HEK293 (cell line): ENCODE data around the gene TMPRSS12.

Experiments used
- YY1 ChIP-seq: fragments of 450-650 bp; formaldehyde crosslinking; IDR thresholded peaks from 2 replicates; pipeline ENCODE4 v1.5.1; 2018; ENCODE audit warnings: missing biosample characterization, missing genetic modification characterization
- YY2 ChIP-seq: fragments of 450-650 bp; formaldehyde crosslinking; IDR thresholded peaks from 2 replicates; pipeline ENCODE4 v1.5.1; 2016; ENCODE audit warnings: missing biosample characterization, missing genetic modification characterization
- ZNF416 ChIP-seq: fragments of 450-650 bp; formaldehyde crosslinking; IDR thresholded peaks from 2 replicates; pipeline ENCODE4 v1.5.1; 2016; ENCODE audit warnings: missing biosample characterization, missing genetic modification characterization
- ZNF449 ChIP-seq: fragments of 450-650 bp; formaldehyde crosslinking; IDR thresholded peaks from 2 replicates; pipeline ENCODE4 v1.5.1; 2017; ENCODE audit warnings: missing biosample characterization, mild to moderate bottlenecking, missing genetic modification characterization, moderate library complexity
- ZNF600 ChIP-seq: fragments of 450-650 bp; formaldehyde crosslinking; IDR thresholded peaks from 2 replicates; pipeline ENCODE4 v1.5.1; 2016; ENCODE audit warnings: missing biosample characterization, missing genetic modification characterization
- ZNF639 ChIP-seq: fragments of 450-650 bp; formaldehyde crosslinking; IDR thresholded peaks from 2 replicates; pipeline ENCODE4 v1.5.1; 2016; ENCODE audit warnings: missing biosample characterization, missing genetic modification characterization
- TF ChIP-seq, protein P1 (sequence below): fragments of 450-650 bp; formaldehyde crosslinking; IDR thresholded peaks from 2 replicates; pipeline ENCODE4 v1.5.1; 2016; ENCODE audit warnings: missing biosample characterization, missing genetic modification characterization
- TF ChIP-seq, protein P2 (sequence below): fragments of 450-650 bp; formaldehyde crosslinking; IDR thresholded peaks from 2 replicates; pipeline ENCODE4 v1.5.1; 2016; ENCODE audit warnings: missing biosample characterization, missing genetic modification characterization
- TF ChIP-seq, protein P3 (sequence below): fragments of 450-650 bp; formaldehyde crosslinking; IDR thresholded peaks from 2 replicates; pipeline ENCODE4 v1.5.1; 2016; ENCODE audit warnings: missing biosample characterization, missing genetic modification characterization

DNA sequence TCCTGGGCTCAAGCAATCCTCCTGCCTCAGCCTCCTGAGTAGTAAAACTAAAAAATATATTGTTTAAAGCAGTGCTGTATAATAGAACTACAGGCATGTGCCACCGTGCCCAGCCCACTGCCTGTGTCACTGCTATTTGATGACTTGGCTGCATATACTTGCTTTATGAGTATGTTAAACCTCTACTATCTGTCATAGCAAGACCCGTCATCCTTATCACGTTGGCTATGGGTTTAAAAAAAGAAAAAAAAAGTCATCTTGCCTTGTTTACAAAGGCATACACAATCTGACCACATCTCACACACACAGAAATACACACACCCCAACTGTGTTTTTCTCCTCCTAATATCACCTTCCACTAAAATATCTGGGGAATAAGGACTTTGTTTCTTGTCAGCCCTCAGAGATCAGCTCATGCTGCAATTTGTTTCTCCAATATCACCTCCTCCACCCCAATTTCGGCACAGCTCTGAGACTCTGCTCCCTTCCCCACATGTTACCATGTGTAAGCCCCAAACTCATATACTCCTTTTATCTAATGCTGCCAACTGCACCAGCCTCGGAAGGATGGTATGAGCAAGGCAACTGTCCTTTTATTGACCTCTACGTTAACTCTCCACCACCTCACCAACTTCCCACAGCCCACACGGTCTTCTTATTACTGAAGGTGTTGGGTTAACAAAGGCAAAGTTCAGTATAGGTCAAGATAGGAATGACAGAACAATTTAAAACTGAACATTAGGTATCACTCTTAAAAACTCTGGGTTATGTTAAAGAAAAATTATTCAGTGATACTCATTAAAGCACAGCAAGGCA is 802 bp upstream of the TMPRSS12 start:
- TF ChIP-seq, protein P1, sequence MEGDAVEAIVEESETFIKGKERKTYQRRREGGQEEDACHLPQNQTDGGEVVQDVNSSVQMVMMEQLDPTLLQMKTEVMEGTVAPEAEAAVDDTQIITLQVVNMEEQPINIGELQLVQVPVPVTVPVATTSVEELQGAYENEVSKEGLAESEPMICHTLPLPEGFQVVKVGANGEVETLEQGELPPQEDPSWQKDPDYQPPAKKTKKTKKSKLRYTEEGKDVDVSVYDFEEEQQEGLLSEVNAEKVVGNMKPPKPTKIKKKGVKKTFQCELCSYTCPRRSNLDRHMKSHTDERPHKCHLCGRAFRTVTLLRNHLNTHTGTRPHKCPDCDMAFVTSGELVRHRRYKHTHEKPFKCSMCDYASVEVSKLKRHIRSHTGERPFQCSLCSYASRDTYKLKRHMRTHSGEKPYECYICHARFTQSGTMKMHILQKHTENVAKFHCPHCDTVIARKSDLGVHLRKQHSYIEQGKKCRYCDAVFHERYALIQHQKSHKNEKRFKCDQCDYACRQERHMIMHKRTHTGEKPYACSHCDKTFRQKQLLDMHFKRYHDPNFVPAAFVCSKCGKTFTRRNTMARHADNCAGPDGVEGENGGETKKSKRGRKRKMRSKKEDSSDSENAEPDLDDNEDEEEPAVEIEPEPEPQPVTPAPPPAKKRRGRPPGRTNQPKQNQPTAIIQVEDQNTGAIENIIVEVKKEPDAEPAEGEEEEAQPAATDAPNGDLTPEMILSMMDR (tag by site-specific recombination): no peak
- TF ChIP-seq ZNF449: no peak
- TF ChIP-seq YY2 (tag by site-specific recombination): no peak
- no peak for TF ChIP-seq ZNF639 (tag by site-specific recombination)
- TF ChIP-seq, protein P2, sequence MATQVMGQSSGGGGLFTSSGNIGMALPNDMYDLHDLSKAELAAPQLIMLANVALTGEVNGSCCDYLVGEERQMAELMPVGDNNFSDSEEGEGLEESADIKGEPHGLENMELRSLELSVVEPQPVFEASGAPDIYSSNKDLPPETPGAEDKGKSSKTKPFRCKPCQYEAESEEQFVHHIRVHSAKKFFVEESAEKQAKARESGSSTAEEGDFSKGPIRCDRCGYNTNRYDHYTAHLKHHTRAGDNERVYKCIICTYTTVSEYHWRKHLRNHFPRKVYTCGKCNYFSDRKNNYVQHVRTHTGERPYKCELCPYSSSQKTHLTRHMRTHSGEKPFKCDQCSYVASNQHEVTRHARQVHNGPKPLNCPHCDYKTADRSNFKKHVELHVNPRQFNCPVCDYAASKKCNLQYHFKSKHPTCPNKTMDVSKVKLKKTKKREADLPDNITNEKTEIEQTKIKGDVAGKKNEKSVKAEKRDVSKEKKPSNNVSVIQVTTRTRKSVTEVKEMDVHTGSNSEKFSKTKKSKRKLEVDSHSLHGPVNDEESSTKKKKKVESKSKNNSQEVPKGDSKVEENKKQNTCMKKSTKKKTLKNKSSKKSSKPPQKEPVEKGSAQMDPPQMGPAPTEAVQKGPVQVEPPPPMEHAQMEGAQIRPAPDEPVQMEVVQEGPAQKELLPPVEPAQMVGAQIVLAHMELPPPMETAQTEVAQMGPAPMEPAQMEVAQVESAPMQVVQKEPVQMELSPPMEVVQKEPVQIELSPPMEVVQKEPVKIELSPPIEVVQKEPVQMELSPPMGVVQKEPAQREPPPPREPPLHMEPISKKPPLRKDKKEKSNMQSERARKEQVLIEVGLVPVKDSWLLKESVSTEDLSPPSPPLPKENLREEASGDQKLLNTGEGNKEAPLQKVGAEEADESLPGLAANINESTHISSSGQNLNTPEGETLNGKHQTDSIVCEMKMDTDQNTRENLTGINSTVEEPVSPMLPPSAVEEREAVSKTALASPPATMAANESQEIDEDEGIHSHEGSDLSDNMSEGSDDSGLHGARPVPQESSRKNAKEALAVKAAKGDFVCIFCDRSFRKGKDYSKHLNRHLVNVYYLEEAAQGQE (tag by site-specific recombination): no peak
- no peak for TF ChIP-seq ZNF600 (tag by site-specific recombination)
- TF ChIP-seq ZNF416 (tag by site-specific recombination): no peak
- no peak for TF ChIP-seq YY1
- TF ChIP-seq, protein P3, sequence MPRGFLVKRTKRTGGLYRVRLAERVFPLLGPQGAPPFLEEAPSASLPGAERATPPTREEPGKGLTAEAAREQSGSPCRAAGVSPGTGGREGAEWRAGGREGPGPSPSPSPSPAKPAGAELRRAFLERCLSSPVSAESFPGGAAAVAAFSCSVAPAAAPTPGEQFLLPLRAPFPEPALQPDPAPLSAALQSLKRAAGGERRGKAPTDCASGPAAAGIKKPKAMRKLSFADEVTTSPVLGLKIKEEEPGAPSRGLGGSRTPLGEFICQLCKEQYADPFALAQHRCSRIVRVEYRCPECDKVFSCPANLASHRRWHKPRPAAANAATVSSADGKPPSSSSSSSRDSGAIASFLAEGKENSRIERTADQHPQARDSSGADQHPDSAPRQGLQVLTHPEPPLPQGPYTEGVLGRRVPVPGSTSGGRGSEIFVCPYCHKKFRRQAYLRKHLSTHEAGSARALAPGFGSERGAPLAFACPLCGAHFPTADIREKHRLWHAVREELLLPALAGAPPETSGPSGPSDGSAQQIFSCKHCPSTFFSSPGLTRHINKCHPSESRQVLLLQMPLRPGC: no peak
